Mesodermal cell (in vitro differentiated cells): ENCODE results near the gene ANKRD44.

Experiments used
- H3K27ac ChIP-seq: 2 replicates; pipeline ENCODE4 v1.7.0; 2013; ENCODE audit warnings: mild to moderate bottlenecking, low read depth, low read length, moderate library complexity; ENCODE audit not compliant: severe bottlenecking
- H3K36me3 ChIP-seq: 2 replicates; pipeline ENCODE4 v1.7.1; 2013; ENCODE audit warnings: mild to moderate bottlenecking, low read length, moderate library complexity; ENCODE audit not compliant: control insufficient read depth, insufficient read depth
- H3K4me1 ChIP-seq: one replicate; pipeline ENCODE4 v1.7.1; 2013; ENCODE audit warnings: mild to moderate bottlenecking, low read length; ENCODE audit not compliant: insufficient read depth, control insufficient read depth, poor library complexity, severe bottlenecking
- H3K4me3 ChIP-seq: 2 replicates; pipeline ENCODE4 v1.7.0; 2013; ENCODE audit warnings: low read length, control low read depth, mild to moderate bottlenecking; ENCODE audit not compliant: insufficient read depth, poor library complexity, severe bottlenecking; ENCODE audit errors: extremely low read depth
- H3K9me3 ChIP-seq: 2 replicates; pipeline ENCODE4 v1.7.1; 2013; ENCODE audit warnings: mild to moderate bottlenecking, low read length, moderate library complexity; ENCODE audit not compliant: control insufficient read depth
- WGBS, 2 experiments: methylation state at CpG; one replicate each; pipeline ENCODE4 v1.1.5; 2013; ENCODE audit warnings: missing lambda C conversion rate in 2 of 2; ENCODE audit not compliant: insufficient coverage in 2 of 2; 5-methylcytosine and 5-hydroxymethylcytosine counted together

ANKRD44 gene

GRCh38 chr2:197090742-197091367 is 219.7 kb downstream of the ANKRD44 start:
- H3K9me3 ChIP-seq, result no peaks in the 10 kb centered on the region
- H3K4me3 ChIP-seq, result no peak overlapping the region
- H3K27ac ChIP-seq, result no peak overlapping the region
- no peaks in the 10 kb centered on the region for H3K4me1 ChIP-seq
- 64 to 67% methylated on average over 8 to 9 of the region's 10 CpGs for WGBS, 2 experiments
- no peaks in the 10 kb centered on the region for H3K36me3 ChIP-seq

- no peak overlapping the region for H3K27ac ChIP-seq
- 86 to 94% methylated on average over 2 of the region's 2 CpGs for WGBS, 2 experiments
Measured at GRCh38 chr2:197089655-197090054, 220.9 kb downstream of the ANKRD44 start.

GRCh38 chr2:197088694-197089093 is 221.9 kb downstream of the ANKRD44 start:
- Histone ChIP-seq H3K27ac (no peak overlapping the region), H3K36me3 (no peaks in the 10 kb centered on the region), H3K9me3 (no peaks in the 10 kb centered on the region), H3K4me3 (no peak overlapping the region), H3K4me1 (no peaks in the 10 kb centered on the region)
- WGBS, 2 experiments, result 75 to 87% methylated on average over 3 to 4 of the region's 5 CpGs

More at GRCh38 chr2:197089655-197090054, 220.9 kb downstream of the ANKRD44 start:
- no peaks in the 10 kb centered on the region for H3K9me3 ChIP-seq
- no peaks in the 10 kb centered on the region for H3K4me1 ChIP-seq
- H3K4me3 ChIP-seq, result no peak overlapping the region
- H3K36me3 ChIP-seq, result no peaks in the 10 kb centered on the region

- Histone ChIP-seq H3K4me1 (no peaks in the 10 kb centered on the region), H3K9me3 (no peaks in the 10 kb centered on the region), H3K27ac (no peak overlapping the region), H3K36me3 (no peaks in the 10 kb centered on the region), H3K4me3 (no peak overlapping the region)
- 38 to 100% methylated on average over 1 of the region's 4 CpGs for WGBS, 2 experiments
Measured at GRCh38 chr2:197086500-197086899, 224.1 kb downstream of the ANKRD44 start.

- H3K9me3 ChIP-seq, result no peaks in the 10 kb centered on the region
- no peaks in the 10 kb centered on the region for H3K4me1 ChIP-seq
- H3K27ac ChIP-seq, result no peak overlapping the region
- no peaks in the 10 kb centered on the region for H3K36me3 ChIP-seq
- WGBS, 2 experiments, result 91 to 98% methylated on average over 5 of the region's 5 CpGs
- H3K4me3 ChIP-seq, result no peak overlapping the region
Measured at GRCh38 chr2:197085665-197086064, 224.9 kb downstream of the ANKRD44 start.

- no peak overlapping the region for H3K27ac ChIP-seq
- 89 to 90% methylated on average over 2 to 4 of the region's 4 CpGs for WGBS, 2 experiments
Measured at GRCh38 chr2:197081294-197081693, 229.3 kb downstream of the ANKRD44 start.

GRCh38 chr2:197080578-197081216 is 229.9 kb downstream of the ANKRD44 start:
- no peaks in the 10 kb centered on the region for H3K4me1 ChIP-seq
- no peaks in the 10 kb centered on the region for H3K36me3 ChIP-seq
- H3K27ac ChIP-seq, result no peak overlapping the region
- no peak overlapping the region for H3K4me3 ChIP-seq
- WGBS, 2 experiments, result 82 to 86% methylated on average over 6 to 7 of the region's 7 CpGs
- no peaks in the 10 kb centered on the region for H3K9me3 ChIP-seq

More at GRCh38 chr2:197081294-197081693, 229.3 kb downstream of the ANKRD44 start:
- Histone ChIP-seq H3K4me3 (no peak overlapping the region), H3K9me3 (no peaks in the 10 kb centered on the region), H3K36me3 (no peaks in the 10 kb centered on the region), H3K4me1 (no peaks in the 10 kb centered on the region)

GRCh38 chr2:197079832-197080555 is 230.6 kb downstream of the ANKRD44 start:
- Histone ChIP-seq H3K36me3 (no peaks in the 10 kb centered on the region), H3K27ac (no peak overlapping the region), H3K9me3 (no peaks in the 10 kb centered on the region), H3K4me1 (no peaks in the 10 kb centered on the region), H3K4me3 (no peak overlapping the region)
- WGBS, 2 experiments, result 83 to 100% methylated on average over 2 to 3 of the region's 6 CpGs

- Histone ChIP-seq H3K27ac (no peak overlapping the region), H3K36me3 (no peaks in the 10 kb centered on the region), H3K4me3 (no peak overlapping the region), H3K9me3 (no peaks in the 10 kb centered on the region), H3K4me1 (no peaks in the 10 kb centered on the region)
- 63 to 91% methylated on average over 1 to 2 of the region's 3 CpGs for WGBS, 2 experiments
Measured at GRCh38 chr2:197079414-197079813, 231.2 kb downstream of the ANKRD44 start.

- Histone ChIP-seq H3K36me3 (no peaks in the 10 kb centered on the region), H3K4me1 (no peaks in the 10 kb centered on the region), H3K4me3 (no peak overlapping the region), H3K27ac (no peak overlapping the region), H3K9me3 (no peaks in the 10 kb centered on the region)
- 92% methylated on average over 2 of the region's 4 CpGs; no CpG with 5 or more reads in 1 of the 2 experiments for WGBS, 2 experiments
Measured at GRCh38 chr2:197078535-197078934, 232.0 kb downstream of the ANKRD44 start.
